Measurements from ENCODE around the gene MAPRE3.

- TF ChIP-seq CTCF (IDR thresholded peaks at IDR 0.05 in 4 of 5, conservative IDR thresholded peaks at IDR 0.05 in 1 of 5) (no peak), POLR2A (IDR thresholded peaks at IDR 0.05) (no peak)
Measured at GRCh38 chr2:26975102-26975501, 4.7 kb downstream of the MAPRE3 start.
